Astrocyte (in vitro differentiated cells and primary cell): Measurements from ENCODE around the gene RASSF5. TPM values are rescaled to one million over a fixed set of nuclear protein-coding genes. Genes with fewer than 3 reads are reported as not detected.

Experiments used
- DNase-seq: peaks from one replicate; pipeline ENCODE4 v3.0.0-alpha.2; 2010; ENCODE audit warnings: low read depth
- FAIRE-seq: peaks from 2 replicates; lab custom pipeline; 2011; peaks lifted over from hg19 to GRCh38; lab: Jason Lieb, UNC
- H2AFZ ChIP-seq: 2 replicates; pipeline ENCODE4 v1.6.0; 2012; ENCODE audit warnings: low read depth, low read length, inconsistent platforms
- H3K27ac ChIP-seq: 2 replicates; pipeline ENCODE4 v1.5.1; 2011; ENCODE audit warnings: low read depth, low read length, inconsistent platforms
- H3K27me3 ChIP-seq: 2 replicates; pipeline ENCODE4 v1.6.0; 2011; ENCODE audit warnings: low read length, inconsistent platforms; ENCODE audit not compliant: insufficient read depth
- H3K36me3 ChIP-seq: 2 replicates; pipeline ENCODE4 v1.5.1; 2011; ENCODE audit warnings: low read length, inconsistent platforms; ENCODE audit not compliant: insufficient read depth
- H3K4me1 ChIP-seq: 2 replicates; pipeline ENCODE4 v1.5.1; 2011; ENCODE audit warnings: low read length, inconsistent platforms; ENCODE audit not compliant: insufficient read depth
- H3K4me2 ChIP-seq: 2 replicates; pipeline ENCODE4 v1.6.0; 2012; ENCODE audit warnings: low read length, inconsistent platforms
- H3K4me3 ChIP-seq: 2 replicates; pipeline ENCODE4 v1.5.1; 2011; ENCODE audit warnings: low read depth, mild to moderate bottlenecking, low read length, inconsistent platforms; ENCODE audit not compliant: insufficient read depth
- H3K79me2 ChIP-seq: 2 replicates; pipeline ENCODE4 v1.6.0; 2012; ENCODE audit warnings: mild to moderate bottlenecking, low read length, inconsistent platforms; ENCODE audit not compliant: insufficient read depth
- H3K9ac ChIP-seq: 2 replicates; pipeline ENCODE4 v1.6.0; 2012; ENCODE audit warnings: mild to moderate bottlenecking, low read length, inconsistent platforms
- H3K9me3 ChIP-seq: 2 replicates; pipeline ENCODE4 v1.5.1; 2012; ENCODE audit warnings: low read depth, mild to moderate bottlenecking, low read length, inconsistent platforms; ENCODE audit not compliant: insufficient read depth
- H4K20me1 ChIP-seq: 2 replicates; pipeline ENCODE4 v1.6.0; 2012; ENCODE audit warnings: low read length, inconsistent platforms; ENCODE audit not compliant: insufficient read depth
- H3K27ac Mint-ChIP-seq: one replicate; pipeline ENCODE4 v1.8.0; 2021; ENCODE audit warnings: mild to moderate bottlenecking, mixed read lengths; ENCODE audit not compliant: unreplicated experiment
- H3K27me3 Mint-ChIP-seq: one replicate; pipeline ENCODE4 v1.8.0; 2021; ENCODE audit warnings: low read depth, mixed read lengths; ENCODE audit not compliant: unreplicated experiment
- H3K36me3 Mint-ChIP-seq: one replicate; pipeline ENCODE4 v1.8.0; 2021; ENCODE audit warnings: low read depth, mixed read lengths; ENCODE audit not compliant: unreplicated experiment
- H3K4me1 Mint-ChIP-seq: one replicate; pipeline ENCODE4 v1.8.0; 2021; ENCODE audit warnings: low read depth, mixed read lengths; ENCODE audit not compliant: unreplicated experiment
- H3K4me3 Mint-ChIP-seq: one replicate; pipeline ENCODE4 v1.8.0; 2021; ENCODE audit warnings: mild to moderate bottlenecking, moderate library complexity, mixed read lengths; ENCODE audit not compliant: unreplicated experiment
- H3K9me3 Mint-ChIP-seq: one replicate; pipeline ENCODE4 v1.8.0; 2021; ENCODE audit warnings: mild to moderate bottlenecking, mixed read lengths; ENCODE audit not compliant: unreplicated experiment
- CTCF ChIP-seq: IDR thresholded peaks from 2 replicates; pipeline ENCODE4 v1.5.1; 2011; ENCODE audit warnings: low read depth, mild to moderate bottlenecking, inconsistent platforms, low read length, moderate library complexity; ENCODE audit not compliant: insufficient read depth
- EZH2 ChIP-seq: IDR thresholded peaks from 2 replicates; pipeline ENCODE4 v1.6.1; 2012; ENCODE audit warnings: mild to moderate bottlenecking, low read length, inconsistent platforms; ENCODE audit not compliant: insufficient read depth
- total RNA-seq: library from RNA; stranded (reverse); gene quantifications from 2 replicates; pipeline ENCODE4 v1.2.1, GENCODE V29; 2021

Gene RASSF5
- total RNA-seq, 1 donor from 2014 or later = 0.43 TPM

GRCh38 chr1:206589206-206589605 is 81.9 kb downstream of the RASSF5 start:
- Histone ChIP-seq H3K27me3 (no peaks in the 10 kb centered on the region), H2AFZ (no peak overlapping the region), H3K79me2 (no peaks in the 10 kb centered on the region), H3K4me3 (no peak overlapping the region), H3K4me2 (peak overlapping the region; percentile 61), H3K4me1 (peaks cover 28% of the 10 kb centered on the region), H3K9ac (peak overlapping the region; percentile 30), H3K27ac (peak overlapping the region; percentile 64), H3K9me3 (no peaks in the 10 kb centered on the region), H3K36me3 (peaks cover 11% of the 10 kb centered on the region), H4K20me1 (no peaks in the 10 kb centered on the region)
- Mint-ChIP-seq H3K27me3 (peaks cover 5% of the 10 kb centered on the region), H3K4me3 (no peak overlapping the region), H3K9me3 (no peaks in the 10 kb centered on the region), H3K27ac (peak overlapping the region; percentile 42), H3K4me1 (peaks cover 55% of the 10 kb centered on the region), H3K36me3 (peaks cover 22% of the 10 kb centered on the region)
- FAIRE-seq = no peak
- TF ChIP-seq EZH2 = no peak
- TF ChIP-seq CTCF = no peak
- DNase-seq = peak; percentile 95

DNA sequence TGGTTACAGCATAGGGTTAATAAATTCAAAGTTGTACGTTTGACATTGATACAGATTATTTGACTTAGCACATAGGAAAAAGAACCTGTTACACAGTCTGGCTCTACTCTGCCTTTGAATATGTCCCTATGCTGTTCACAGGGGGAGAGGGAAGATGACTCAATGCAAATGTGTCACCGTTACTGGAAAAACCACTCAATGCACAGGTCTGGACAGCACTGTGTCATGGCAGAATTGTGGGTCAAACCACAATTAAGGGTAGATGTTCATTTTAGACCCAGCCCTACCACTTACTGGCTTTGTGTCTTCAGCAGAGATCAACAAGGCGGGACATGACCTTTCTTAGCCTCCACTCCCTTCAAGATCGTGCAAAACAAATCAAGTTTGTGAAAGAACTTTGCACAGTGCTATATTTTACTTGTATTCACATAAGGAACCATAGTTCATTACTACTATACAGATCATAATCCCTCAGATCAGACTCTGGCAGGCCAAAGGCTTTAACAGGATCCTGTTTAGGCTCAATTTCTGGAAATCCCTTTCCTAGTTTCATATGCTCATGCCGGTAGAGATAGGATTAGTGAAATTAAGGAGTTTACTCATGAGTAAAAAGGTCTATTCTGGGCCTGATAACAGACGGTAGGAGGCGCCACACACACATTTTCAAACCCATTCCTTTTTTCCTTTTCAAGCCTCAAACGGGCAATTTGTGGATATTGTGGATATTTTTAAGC is 82.9 kb downstream of the RASSF5 start:
- H3K4me2 ChIP-seq = peak overlapping the region; percentile 61
- Mint-ChIP-seq H3K27me3 (peaks cover 1% of the 10 kb centered on the region), H3K36me3 (peaks cover 24% of the 10 kb centered on the region), H3K4me1 (peaks cover 55% of the 10 kb centered on the region), H3K4me3 (peak overlapping the region; percentile 0), H3K27ac (peak overlapping the region; percentile 16), H3K9me3 (no peaks in the 10 kb centered on the region)
- H2AFZ ChIP-seq = no peak overlapping the region
- H3K9me3 ChIP-seq = no peaks in the 10 kb centered on the region
- H3K4me1 ChIP-seq = peaks cover 28% of the 10 kb centered on the region
- H3K36me3 ChIP-seq = peaks cover 19% of the 10 kb centered on the region
- FAIRE-seq = no peak
- TF ChIP-seq EZH2 (no peak), CTCF (peak; percentile 28)
- peak overlapping the region; percentile 24 for H3K27ac ChIP-seq
- no peaks in the 10 kb centered on the region for H3K27me3 ChIP-seq
- H3K9ac ChIP-seq = no peak overlapping the region
- H3K79me2 ChIP-seq = no peaks in the 10 kb centered on the region
- H3K4me3 ChIP-seq = no peak overlapping the region
- no peaks in the 10 kb centered on the region for H4K20me1 ChIP-seq
- DNase-seq = peak; percentile 82

DNA sequence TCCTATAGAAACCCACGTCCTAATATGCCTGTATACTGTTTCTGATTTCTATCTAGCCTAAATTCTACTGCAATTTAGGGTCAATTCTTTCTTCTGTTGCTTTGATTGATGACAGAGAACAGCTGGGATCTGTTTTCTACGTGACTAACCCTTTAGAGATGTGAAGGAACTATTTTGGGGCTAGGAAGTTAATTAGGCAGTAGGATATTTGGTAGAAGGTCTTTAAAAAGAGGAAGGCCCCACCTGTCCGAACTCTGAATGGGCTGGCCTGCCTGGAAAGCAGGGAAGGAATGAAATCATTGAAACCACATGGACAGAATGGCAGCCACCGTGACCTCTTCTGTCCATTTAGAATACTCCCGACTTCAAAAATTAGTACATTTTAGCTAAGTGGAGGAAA is 83.9 kb downstream of the RASSF5 start:
- H3K9me3 ChIP-seq = no peaks in the 10 kb centered on the region
- H3K27me3 ChIP-seq = no peaks in the 10 kb centered on the region
- Mint-ChIP-seq H3K27ac (peak overlapping the region; percentile 3), H3K4me3 (no peak overlapping the region), H3K9me3 (no peaks in the 10 kb centered on the region), H3K4me1 (peaks cover 54% of the 10 kb centered on the region), H3K27me3 (no peaks in the 10 kb centered on the region), H3K36me3 (peaks cover 22% of the 10 kb centered on the region)
- DNase-seq (peak; percentile 76), FAIRE-seq (no peak)
- peak overlapping the region; percentile 1 for H3K4me2 ChIP-seq
- H3K4me1 ChIP-seq = peaks cover 28% of the 10 kb centered on the region
- TF ChIP-seq EZH2 (no peak), CTCF (no peak)
- H3K9ac ChIP-seq = no peak overlapping the region
- H3K27ac ChIP-seq = no peak overlapping the region
- no peak overlapping the region for H3K4me3 ChIP-seq
- no peak overlapping the region for H2AFZ ChIP-seq
- peaks cover 29% of the 10 kb centered on the region for H3K36me3 ChIP-seq
- H4K20me1 ChIP-seq = no peaks in the 10 kb centered on the region
- no peaks in the 10 kb centered on the region for H3K79me2 ChIP-seq
